Measurements from ENCODE around the gene PDLIM3. TPM values are rescaled to one million over a fixed set of nuclear protein-coding genes. Genes with fewer than 3 reads are reported as not detected.

PDLIM3 gene
- total and polyA plus RNA-seq, 2 of the 13 experiments (the other 11 are each of a cell fraction or from before 2014, with no cell fraction given): 5.9 to 14.0 TPM

- TF ChIP-seq ZNF891 (CRISPR knock-in tag; IDR thresholded peaks at IDR 0.05) (no peak), ZNF703 (CRISPR knock-in tag; IDR thresholded peaks at IDR 0.05; ENCODE audit: borderline replicate concordance) (no peak), JARID2 (CRISPR knock-in tag; IDR thresholded peaks at IDR 0.05; ENCODE audit: insufficient replicate concordance) (no peak), ZFP90 (CRISPR knock-in tag; IDR thresholded peaks at IDR 0.05; ENCODE audit: borderline replicate concordance) (peak; percentile 75; the same call in 1 of the 2 replicates), ZNF530 (CRISPR knock-in tag; IDR thresholded peaks at IDR 0.05; ENCODE audit: low read depth) (no peak), ZFP82 (CRISPR knock-in tag; IDR thresholded peaks at IDR 0.05; ENCODE audit: borderline replicate concordance) (no peak), PLRG1 (conservative IDR thresholded peaks at IDR 0.05) (no peak), ZNF678 (CRISPR knock-in tag; IDR thresholded peaks at IDR 0.05) (no peak), ZNF597 (CRISPR knock-in tag; IDR thresholded peaks at IDR 0.05) (no peak), ZNF251 (CRISPR knock-in tag; IDR thresholded peaks at IDR 0.05) (no peak), ETV6 (CRISPR knock-in tag; conservative IDR thresholded peaks at IDR 0.05) (no peak), ZNF816 (CRISPR knock-in tag; IDR thresholded peaks at IDR 0.05; ENCODE audit: borderline replicate concordance) (no peak), ZNF879 (CRISPR knock-in tag; IDR thresholded peaks at IDR 0.05) (no peak), POGZ (CRISPR knock-in tag; IDR thresholded peaks at IDR 0.05) (no peak), ELF4 (CRISPR knock-in tag; IDR thresholded peaks at IDR 0.05; ENCODE audit: borderline replicate concordance) (no peak), NRL (CRISPR knock-in tag; IDR thresholded peaks at IDR 0.05; ENCODE audit: borderline replicate concordance) (no peak), TGIF2 (CRISPR knock-in tag; IDR thresholded peaks at IDR 0.05) (peak; percentile 20; the same call in 1 of the 2 replicates), RAD21 (CRISPR knock-in tag; IDR thresholded peaks at IDR 0.05) (peak; percentile 21; the same call in 1 of the 2 replicates), PTBP1 (IDR thresholded peaks at IDR 0.05; ENCODE audit: low read depth, low read length, poor library complexity, severe bottlenecking) (no peak), CEBPZ (IDR thresholded peaks at IDR 0.05; ENCODE audit: low read length) (no peak), SNAI1 (CRISPR knock-in tag; IDR thresholded peaks at IDR 0.05; ENCODE audit: borderline replicate concordance) (no peak), NPAS2 (CRISPR knock-in tag; IDR thresholded peaks at IDR 0.05; ENCODE audit: borderline replicate concordance) (no peak), ZNF558 (CRISPR knock-in tag; IDR thresholded peaks at IDR 0.05; ENCODE audit: borderline replicate concordance) (no peak)
- TF ChIP-seq, protein P1, sequence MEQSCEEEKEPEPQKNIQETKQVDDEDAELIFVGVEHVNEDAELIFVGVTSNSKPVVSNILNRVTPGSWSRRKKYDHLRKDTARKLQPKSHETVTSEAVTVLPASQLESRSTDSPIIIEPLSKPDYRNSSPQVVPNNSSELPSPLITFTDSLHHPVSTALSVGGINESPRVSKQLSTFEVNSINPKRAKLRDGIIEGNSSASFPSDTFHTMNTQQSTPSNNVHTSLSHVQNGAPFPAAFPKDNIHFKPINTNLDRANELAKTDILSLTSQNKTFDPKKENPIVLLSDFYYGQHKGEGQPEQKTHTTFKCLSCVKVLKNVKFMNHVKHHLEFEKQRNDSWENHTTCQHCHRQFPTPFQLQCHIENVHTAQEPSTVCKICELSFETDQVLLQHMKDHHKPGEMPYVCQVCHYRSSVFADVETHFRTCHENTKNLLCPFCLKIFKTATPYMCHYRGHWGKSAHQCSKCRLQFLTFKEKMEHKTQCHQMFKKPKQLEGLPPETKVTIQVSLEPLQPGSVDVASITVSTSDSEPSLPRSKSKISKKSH (CRISPR knock-in tag; IDR thresholded peaks at IDR 0.05; ENCODE audit: borderline replicate concordance): no peak
Measured at GRCh38 chr4:185567381-185568376, 32.4 kb upstream of the PDLIM3 start (continued).
